K562 treated with DMSO at 1 percent for 48 hours (cell line): ENCODE measurements around the gene SETBP1. TPM values are rescaled to one million over a fixed set of nuclear protein-coding genes. Genes with fewer than 3 reads are reported as not detected.

Experiments
- total RNA-seq: library from RNA; unstranded; fragments of 300-600 nt; gene quantifications from 2 replicates; pipeline ENCODE4 v1.2.3, GENCODE V29; 2022; ENCODE audit warnings: low replicate concordance; ENCODE audit errors: extremely low read depth

SETBP1 gene
- not detected in 2 replicates for total RNA-seq

GRCh38 chr18:44680273-44681075, at the start of gene SETBP1:
Gene SETBP1 (plus strand): TSS chr18:44680888. CDS start chr18:44701347, 20,459 bp downstream.

